NCI-H1105 treated with DMSO at 0.1 percent for 48 hours (cell line): ENCODE measurements around the gene TMEM174.

Source experiments
- DNase-seq: peaks from one replicate; lab custom pipeline; 2025; lab: John Stamatoyannopoulos, UW

TMEM174 gene

DNA sequence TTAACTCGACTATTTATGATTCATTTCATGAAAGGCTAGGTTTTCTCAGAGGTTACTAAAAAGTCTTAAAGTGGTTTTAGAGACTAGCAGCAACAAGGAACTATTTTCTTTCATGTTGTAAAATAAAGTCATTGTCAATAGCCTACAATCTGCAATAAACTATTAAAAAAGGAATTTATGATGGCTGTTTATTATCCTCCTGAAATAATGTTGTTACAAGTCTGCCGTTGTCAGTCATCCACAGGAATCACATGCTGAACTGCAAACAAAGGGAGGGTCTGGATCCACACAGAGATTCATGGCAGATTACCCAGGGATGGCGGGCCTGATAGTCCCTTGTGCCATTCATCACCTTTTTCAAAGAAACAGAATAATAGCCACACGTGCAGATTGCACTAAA is 49.2 kb downstream of the TMEM174 start:
- no peak for DNase-seq
